HepG2 (cell line): Measurements from ENCODE around the gene AAMP. TPM values are rescaled to one million over a fixed set of nuclear protein-coding genes. Genes with fewer than 3 reads are reported as not detected.

Experiments used
- CEBPB ChIP-seq: IDR thresholded peaks from 2 replicates; pipeline ENCODE4 v1.6.1; 2011; ENCODE audit warnings: low read depth, low read length, improper control_type of control experiment, borderline replicate concordance
- CEBPG ChIP-seq: IDR thresholded peaks from 2 replicates; pipeline ENCODE4 v1.6.1; 2016
- ELF3 ChIP-seq: IDR thresholded peaks from 2 replicates; pipeline ENCODE4 v1.6.1; 2016; ENCODE audit warnings: missing genetic modification reagents, missing compliant biosample characterization
- GATA4 ChIP-seq: sonication (generic); IDR thresholded peaks from 2 replicates; pipeline ENCODE4 v1.6.1; 2016; ENCODE audit warnings: antibody characterized with exemption, low read depth, borderline replicate concordance
- MTA3 ChIP-seq: sonication (generic); formaldehyde crosslinking; IDR thresholded peaks from 2 replicates; pipeline ENCODE4 v1.4.0; 2020; ENCODE audit warnings: missing genetic modification reagents
- ONECUT2 ChIP-seq: sonication (generic); formaldehyde crosslinking; IDR thresholded peaks from 2 replicates; pipeline ENCODE4 v1.4.0; 2020; ENCODE audit warnings: missing genetic modification reagents
- PHF8 ChIP-seq: sonication (generic); formaldehyde crosslinking; IDR thresholded peaks from 2 replicates; pipeline ENCODE4 v1.5.0; 2020; ENCODE audit warnings: missing genetic modification reagents
- RFX5 ChIP-seq: IDR thresholded peaks from 2 replicates; pipeline ENCODE4 v1.6.1; 2011; ENCODE audit warnings: low read depth, low read length, improper control_type of control experiment
- SAP130 ChIP-seq: IDR thresholded peaks from 2 replicates; pipeline ENCODE4 v1.6.1; 2016; ENCODE audit warnings: low read depth
- SMARCE1 ChIP-seq: fragments of 450-650 bp; IDR thresholded peaks from 2 replicates; pipeline ENCODE4 v1.6.1; 2017; ENCODE audit warnings: borderline replicate concordance
- SRSF1 ChIP-seq: fragments of 200-400 bp; formaldehyde crosslinking; optimal IDR thresholded peaks from 2 replicates; pipeline ENCODE3; 2017; ENCODE audit warnings: mild to moderate bottlenecking, low read depth, low read length, moderate library complexity
- TBX2 ChIP-seq: sonication (generic); formaldehyde crosslinking; IDR thresholded peaks from 2 replicates; pipeline ENCODE4 v1.5.0; 2020; ENCODE audit warnings: missing genetic modification reagents, mild to moderate bottlenecking, borderline replicate concordance
- ZBTB14 ChIP-seq: sonication (generic); formaldehyde crosslinking; IDR thresholded peaks from 2 replicates; pipeline ENCODE4 v1.4.0; 2020; ENCODE audit warnings: missing genetic modification reagents
- ZBTB49 ChIP-seq: sonication (generic); formaldehyde crosslinking; IDR thresholded peaks from 2 replicates; pipeline ENCODE4 v1.4.0; 2020; ENCODE audit warnings: missing genetic modification reagents, borderline replicate concordance
- ZBTB8A ChIP-seq: sonication (generic); formaldehyde crosslinking; IDR thresholded peaks from 2 replicates; pipeline ENCODE4 v1.4.0; 2020; ENCODE audit warnings: mild to moderate bottlenecking, low read depth, missing genetic modification reagents, borderline replicate concordance
- ZKSCAN1 ChIP-seq: fragments of 150-350 bp; IDR thresholded peaks from 2 replicates; pipeline ENCODE4 v1.6.1; 2014; ENCODE audit warnings: low read length
- ZMYM2 ChIP-seq: sonication (generic); formaldehyde crosslinking; IDR thresholded peaks from 2 replicates; pipeline ENCODE4 v1.8.0; 2022; ENCODE audit warnings: mild to moderate bottlenecking, missing genetic modification reagents
- ZNF235 ChIP-seq: sonication (generic); formaldehyde crosslinking; IDR thresholded peaks from 2 replicates; pipeline ENCODE4 v1.8.1; 2023; ENCODE audit warnings: mild to moderate bottlenecking, missing genetic modification reagents, borderline replicate concordance
- ZNF317 ChIP-seq: sonication (generic); formaldehyde crosslinking; IDR thresholded peaks from 2 replicates; pipeline ENCODE4 v1.5.0; 2020; ENCODE audit warnings: mild to moderate bottlenecking, missing genetic modification reagents
- ZNF691 ChIP-seq: sonication (generic); formaldehyde crosslinking; IDR thresholded peaks from 2 replicates; pipeline ENCODE4 v1.4.0; 2020; ENCODE audit warnings: missing genetic modification reagents, low read depth, mild to moderate bottlenecking, borderline replicate concordance
- polyA plus RNA-seq, 8 experiments: library from polyadenylated mRNA; depleted of rRNA in 3 of 8; stranded (reverse) in 7 of 8; unstranded in 1 of 8; fragments of >200 nt; fragmentation: Illumina TruSeq in 4 of 8; extraction: Trizol in 4 of 8; gene quantifications; 2 replicates each; pipeline versions ENCODE4 v1.2.1 to v1.2.3, GENCODE V29; 2011 to 2016; ENCODE audit warnings: low read depth in 4 of 8, missing spikeins in 1 of 8, mixed read lengths in 1 of 8; ENCODE audit not compliant: insufficient read depth in 1 of 8
- total RNA-seq, 5 experiments: library from RNA; depleted of rRNA; stranded (reverse); fragments of >200 nt; fragmentation: Illumina TruSeq; extraction: Trizol; gene quantifications; 2 replicates each; pipeline ENCODE4 v1.2.3, GENCODE V29; 2016; ENCODE audit warnings: low read depth in 1 of 5
- TF ChIP-seq, protein P1 (sequence below): sonication (generic); formaldehyde crosslinking; conservative IDR thresholded peaks from 2 replicates; pipeline ENCODE4 v1.4.0; 2020; ENCODE audit warnings: missing genetic modification reagents
- TF ChIP-seq, protein P2 (sequence below): sonication (generic); formaldehyde crosslinking; IDR thresholded peaks from 2 replicates; pipeline ENCODE4 v1.4.0; 2020; ENCODE audit warnings: low read depth, mild to moderate bottlenecking, missing genetic modification reagents
- TF ChIP-seq, protein P3 (sequence below): sonication (generic); formaldehyde crosslinking; IDR thresholded peaks from 2 replicates; pipeline ENCODE4 v1.5.0; 2020; ENCODE audit warnings: mild to moderate bottlenecking, low read depth, missing genetic modification reagents, borderline replicate concordance

The AAMP gene
- total and polyA plus RNA-seq, 2 of the 13 experiments (the other 11 are each of a cell fraction or from before 2014, with no cell fraction given), result 110 to 186 TPM

DNA sequence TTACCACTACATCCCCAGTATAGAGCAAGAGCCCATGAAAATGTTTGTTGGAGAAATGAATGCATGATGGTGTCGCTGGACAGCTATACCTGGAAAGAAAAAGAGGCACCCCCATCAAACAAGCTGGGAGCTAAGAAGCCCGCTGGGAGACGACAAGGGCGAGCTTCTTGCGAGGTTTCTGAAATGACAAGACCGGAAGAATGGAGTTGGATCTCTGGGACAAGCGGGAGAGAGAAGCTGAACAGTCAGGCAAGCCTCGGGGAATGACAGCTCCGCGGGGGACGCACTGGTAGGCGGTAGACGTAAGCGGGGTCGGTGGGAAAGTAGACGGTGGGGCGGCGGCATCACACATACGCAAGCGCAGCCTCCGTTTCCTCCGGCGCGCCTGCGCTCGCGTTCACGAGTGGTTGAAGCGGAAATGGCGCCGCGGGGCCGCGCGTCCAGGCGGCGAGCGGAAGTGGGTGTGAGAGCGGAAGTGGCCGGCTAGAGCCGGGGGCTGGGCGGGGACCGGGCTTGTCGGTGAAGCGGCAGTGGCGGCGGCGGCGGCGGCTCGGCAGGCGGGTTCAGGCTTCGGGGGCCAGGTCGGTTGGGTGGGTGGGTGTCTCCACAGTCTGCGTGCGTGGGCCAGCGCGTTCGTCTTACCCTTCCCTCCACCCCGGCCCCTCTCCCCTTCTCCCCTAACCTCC is 53.1 kb downstream of the AAMP start, which contains the start of gene ARPC2 (continued):
- TF ChIP-seq CEBPB (no peak), RFX5 (no peak), SMARCE1 (no peak), SAP130 (CRISPR knock-in tag) (peak; percentile 92), GATA4 (peak; percentile 31; the same call in 1 of the 2 replicates), ZBTB14 (CRISPR knock-in tag) (peak; percentile 99), ELF3 (CRISPR knock-in tag) (peak; percentile 98), ONECUT2 (CRISPR knock-in tag) (no peak), ZNF235 (CRISPR knock-in tag) (0 out of 2 replicates have a peak, but pooled peaks have one; percentile 34), ZKSCAN1 (no peak), ZBTB49 (CRISPR knock-in tag) (peak; percentile 36; the same call in 1 of the 2 replicates), TBX2 (no peak; the same call in none of the 2 replicates), ZNF317 (CRISPR knock-in tag) (0 out of 2 replicates have a peak, but pooled peaks have one; percentile 72), PHF8 (CRISPR knock-in tag) (peak; percentile 73), ZNF691 (CRISPR knock-in tag) (no peak), ZMYM2 (CRISPR knock-in tag) (peak; percentile 23; the same call in 1 of the 2 replicates), CEBPG (CRISPR knock-in tag) (peak; percentile 32; the same call in 1 of the 2 replicates), ZBTB8A (CRISPR knock-in tag) (no peak), SRSF1 (no peak), MTA3 (CRISPR knock-in tag) (no peak)
- TF ChIP-seq, protein P1, sequence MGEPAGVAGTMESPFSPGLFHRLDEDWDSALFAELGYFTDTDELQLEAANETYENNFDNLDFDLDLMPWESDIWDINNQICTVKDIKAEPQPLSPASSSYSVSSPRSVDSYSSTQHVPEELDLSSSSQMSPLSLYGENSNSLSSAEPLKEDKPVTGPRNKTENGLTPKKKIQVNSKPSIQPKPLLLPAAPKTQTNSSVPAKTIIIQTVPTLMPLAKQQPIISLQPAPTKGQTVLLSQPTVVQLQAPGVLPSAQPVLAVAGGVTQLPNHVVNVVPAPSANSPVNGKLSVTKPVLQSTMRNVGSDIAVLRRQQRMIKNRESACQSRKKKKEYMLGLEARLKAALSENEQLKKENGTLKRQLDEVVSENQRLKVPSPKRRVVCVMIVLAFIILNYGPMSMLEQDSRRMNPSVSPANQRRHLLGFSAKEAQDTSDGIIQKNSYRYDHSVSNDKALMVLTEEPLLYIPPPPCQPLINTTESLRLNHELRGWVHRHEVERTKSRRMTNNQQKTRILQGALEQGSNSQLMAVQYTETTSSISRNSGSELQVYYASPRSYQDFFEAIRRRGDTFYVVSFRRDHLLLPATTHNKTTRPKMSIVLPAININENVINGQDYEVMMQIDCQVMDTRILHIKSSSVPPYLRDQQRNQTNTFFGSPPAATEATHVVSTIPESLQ (CRISPR knock-in tag), result 0 out of 2 replicates have a peak, but pooled peaks have one; percentile 75
- TF ChIP-seq, protein P2, sequence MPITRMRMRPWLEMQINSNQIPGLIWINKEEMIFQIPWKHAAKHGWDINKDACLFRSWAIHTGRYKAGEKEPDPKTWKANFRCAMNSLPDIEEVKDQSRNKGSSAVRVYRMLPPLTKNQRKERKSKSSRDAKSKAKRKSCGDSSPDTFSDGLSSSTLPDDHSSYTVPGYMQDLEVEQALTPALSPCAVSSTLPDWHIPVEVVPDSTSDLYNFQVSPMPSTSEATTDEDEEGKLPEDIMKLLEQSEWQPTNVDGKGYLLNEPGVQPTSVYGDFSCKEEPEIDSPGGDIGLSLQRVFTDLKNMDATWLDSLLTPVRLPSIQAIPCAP (CRISPR knock-in tag), result peak; percentile 69; the same call in 1 of the 2 replicates
- TF ChIP-seq, protein P3, sequence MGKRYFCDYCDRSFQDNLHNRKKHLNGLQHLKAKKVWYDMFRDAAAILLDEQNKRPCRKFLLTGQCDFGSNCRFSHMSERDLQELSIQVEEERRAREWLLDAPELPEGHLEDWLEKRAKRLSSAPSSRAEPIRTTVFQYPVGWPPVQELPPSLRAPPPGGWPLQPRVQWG (CRISPR knock-in tag), result no peak
